Measurements from ENCODE around the gene TRPV3.
"Not testable (repeated sequence)": the region's sequence is repeated elsewhere in the genome, so short reads cannot be mapped to it uniquely, and the experiment has no call there.

The TRPV3 gene

GRCh38 chr17:3557768-3558583 lies at the start of gene TRPV3:
TRPV3 (minus strand) TSS chr17:3557812; CDS start chr17:3554850, 2,962 bp downstream.
- peak; percentile 81 for DNase-seq

- no peak for DNase-seq
Observed at GRCh38 chr17:3603870-3604259, 46.3 kb upstream of the TRPV3 start.

DNA sequence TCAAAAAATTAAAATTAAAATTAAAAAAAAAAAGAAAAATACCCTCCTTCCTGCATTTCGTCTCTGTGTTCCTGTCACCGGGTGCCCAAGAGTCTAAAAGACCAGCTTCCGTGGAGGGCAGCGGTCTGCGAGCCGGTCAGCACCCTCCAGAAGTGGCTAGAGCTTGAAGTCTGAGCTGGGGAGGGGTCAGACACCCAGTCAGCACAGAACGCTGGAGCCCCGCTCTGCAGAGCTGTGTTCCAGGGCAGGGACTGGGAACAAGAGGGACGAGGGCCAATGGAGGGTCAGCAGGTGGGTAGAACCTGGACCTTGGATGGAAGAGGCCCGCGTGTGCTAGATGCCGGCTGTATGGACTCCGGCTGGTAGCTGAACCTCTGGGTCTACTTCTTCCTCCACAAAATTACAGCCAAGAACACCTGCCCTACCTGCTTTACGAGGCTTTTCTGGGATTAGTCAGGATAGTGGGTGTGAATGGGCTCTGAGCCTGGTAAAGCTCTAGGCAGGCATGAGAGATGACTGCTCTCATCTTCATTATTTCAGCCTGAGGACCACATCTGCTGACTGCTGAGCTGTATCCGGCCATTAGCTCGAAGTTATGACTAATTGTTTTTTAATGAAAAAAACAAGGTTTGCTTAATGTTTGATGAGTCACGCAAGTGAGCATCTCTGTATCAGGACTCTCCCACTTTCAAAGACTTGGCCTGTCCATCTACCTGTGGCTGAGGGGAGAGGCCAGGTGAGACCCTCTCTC lies 45.7 kb upstream of the TRPV3 start:
- DNase-seq: no peak

DNA sequence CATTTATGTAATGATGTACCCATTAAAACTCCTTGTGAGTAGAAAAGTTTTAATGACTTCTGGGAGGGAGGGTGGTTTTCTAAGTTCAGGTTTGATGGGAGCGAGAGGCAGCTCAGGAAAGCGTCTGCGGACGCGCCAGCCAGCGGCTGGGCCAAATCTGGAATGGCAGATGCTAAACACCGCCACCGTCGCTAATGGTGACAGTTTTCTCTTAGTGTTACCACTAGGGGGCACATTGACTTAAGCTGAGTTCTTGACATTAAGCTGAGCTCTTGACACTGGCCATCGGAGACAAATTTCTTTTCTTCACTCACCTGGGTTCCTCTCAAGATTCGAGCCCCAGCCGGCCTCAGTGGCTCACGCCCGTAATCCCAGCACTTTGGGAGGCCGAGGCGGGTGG lies 44.9 kb upstream of the TRPV3 start:
- no peak for DNase-seq

DNA sequence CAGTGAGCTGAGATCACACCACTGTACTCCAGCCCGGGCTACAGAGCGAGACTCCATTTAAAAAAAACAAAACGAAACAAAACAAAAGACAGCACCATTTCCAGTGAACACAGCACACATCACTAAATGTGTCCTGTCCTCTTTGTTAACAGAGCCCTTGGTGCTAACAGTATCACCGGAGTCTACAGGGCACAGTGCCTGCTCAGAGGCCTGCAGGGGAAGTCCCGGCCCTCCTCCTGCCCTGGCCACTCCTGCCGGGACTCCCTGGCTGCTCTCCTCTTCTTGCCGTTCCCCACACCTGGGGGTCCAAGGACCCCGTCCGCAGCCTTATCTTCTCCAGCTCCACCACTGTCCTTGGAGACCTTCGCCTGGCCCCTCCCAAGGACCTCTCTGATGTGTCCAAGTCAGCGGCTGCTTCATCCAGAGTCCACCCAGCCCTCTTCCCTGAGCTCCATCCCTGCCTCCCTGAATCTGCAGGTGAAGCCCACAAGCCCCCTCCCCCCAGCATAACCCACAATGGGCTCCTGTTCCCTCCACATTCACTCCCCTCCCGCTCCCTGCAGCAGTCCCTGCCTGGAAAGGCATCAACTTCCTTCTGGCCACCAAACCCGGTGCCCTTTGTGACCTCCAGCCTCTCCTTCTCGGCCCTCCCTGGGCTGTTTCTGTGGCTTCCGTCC lies 43.1 kb upstream of the TRPV3 start:
- DNase-seq: no peak

DNA sequence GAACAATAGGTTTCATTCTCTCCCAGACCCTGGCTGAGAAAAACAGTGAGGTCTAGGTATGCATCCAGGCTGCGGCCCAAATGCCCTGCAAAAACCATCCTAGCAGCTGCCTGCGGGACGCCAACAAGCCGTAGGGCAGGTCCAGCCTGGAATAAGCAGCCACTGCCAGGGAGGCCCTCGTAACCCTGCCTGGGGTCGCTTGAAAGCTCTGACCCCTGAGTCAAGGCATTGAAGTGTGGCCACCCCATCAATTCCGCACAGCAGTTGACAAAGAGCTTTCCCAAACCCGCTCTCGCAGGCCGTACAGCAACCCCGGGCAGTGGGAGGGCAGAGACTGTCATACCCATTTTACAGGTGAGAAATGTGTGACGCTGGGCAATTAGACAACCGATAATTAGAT lies 40.5 kb upstream of the TRPV3 start:
- DNase-seq: no peak

DNA sequence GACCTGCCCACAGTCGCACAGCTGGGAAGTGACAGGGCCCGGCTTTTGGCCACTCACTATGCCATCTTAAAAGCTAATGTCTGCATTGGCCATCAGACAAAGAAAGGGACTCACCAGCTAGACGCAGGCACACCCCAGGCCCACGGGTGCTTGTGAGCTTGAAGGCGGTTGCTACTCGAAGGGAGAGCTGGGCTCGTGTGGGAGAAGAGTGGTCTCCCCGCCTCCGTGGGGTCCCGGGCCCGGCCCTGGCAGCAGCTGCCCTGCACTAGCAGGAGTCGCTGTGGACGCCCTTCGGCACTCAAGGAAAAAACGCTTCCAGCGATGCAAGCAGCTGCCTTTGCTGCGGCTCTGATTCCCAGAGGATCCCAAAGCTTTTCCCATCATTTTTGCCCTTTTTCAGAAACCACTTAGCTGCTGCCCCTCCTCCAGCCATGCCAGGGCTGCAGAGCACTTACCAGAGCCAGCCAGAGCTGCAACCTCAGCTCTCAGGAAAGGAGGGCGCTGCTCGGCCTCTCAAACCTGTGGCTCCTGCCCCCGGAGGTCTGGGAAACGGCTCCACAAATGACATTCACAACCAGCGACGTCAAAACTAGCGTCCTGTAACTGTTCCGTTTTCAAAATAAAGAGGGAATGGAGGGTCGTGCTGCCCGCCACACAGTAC lies 39.3 kb upstream of the TRPV3 start:
- no peak for DNase-seq

DNA sequence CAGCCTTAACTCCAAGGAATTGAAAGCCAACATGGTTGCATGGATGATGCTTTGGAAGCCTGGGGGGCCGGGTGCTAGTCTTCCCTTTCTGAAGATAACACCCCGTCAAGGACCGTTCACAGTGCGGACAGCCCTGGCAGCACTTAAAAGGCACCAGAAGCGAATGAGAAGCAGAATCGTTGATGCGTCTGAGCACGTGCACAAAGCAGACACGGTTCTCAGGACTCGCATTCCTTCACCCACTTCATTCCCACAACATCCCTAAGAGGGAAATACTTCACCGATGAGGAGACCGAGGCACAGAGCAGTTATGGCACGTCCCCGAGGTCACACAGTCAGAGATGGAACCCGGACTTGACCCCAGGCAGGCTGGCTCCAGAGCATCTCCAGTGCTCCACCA lies 37.4 kb upstream of the TRPV3 start:
- DNase-seq: no peak

DNA sequence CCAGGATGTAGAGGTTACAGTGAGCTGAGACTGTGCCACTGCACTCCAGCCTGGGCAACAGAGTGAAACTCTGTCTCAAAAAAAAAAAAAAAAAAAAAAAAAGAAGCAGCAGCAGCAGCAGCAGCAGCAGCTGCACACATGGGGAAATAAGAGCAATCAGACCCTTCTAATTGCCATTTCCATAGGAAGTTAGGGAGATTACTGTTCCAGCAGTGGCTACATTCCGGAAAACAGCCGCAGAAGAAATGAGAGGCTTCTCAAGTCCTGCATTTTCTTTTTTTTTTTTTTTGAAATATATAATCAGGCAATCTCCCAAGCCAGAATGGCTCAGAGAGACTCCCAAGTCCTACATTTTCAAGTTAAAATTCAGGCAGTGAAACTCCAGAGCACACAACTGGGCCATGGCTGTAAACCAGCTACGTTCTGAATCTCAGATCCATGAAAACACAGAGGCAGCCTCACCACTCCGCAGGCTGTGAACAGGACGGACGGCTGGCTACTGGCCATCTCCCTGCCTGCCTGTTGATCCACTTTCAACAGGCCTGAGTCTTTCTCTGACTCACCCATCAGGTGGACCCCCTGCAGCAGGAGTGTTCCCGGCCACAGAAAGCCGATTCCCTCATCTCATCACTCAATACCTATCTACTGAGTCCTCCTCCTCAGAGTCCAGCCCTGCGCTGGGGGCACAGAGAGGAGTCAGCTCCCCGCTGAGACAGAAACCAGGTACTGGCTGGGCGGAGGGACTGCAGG lies 36.6 kb upstream of the TRPV3 start:
- DNase-seq: no peak

DNA sequence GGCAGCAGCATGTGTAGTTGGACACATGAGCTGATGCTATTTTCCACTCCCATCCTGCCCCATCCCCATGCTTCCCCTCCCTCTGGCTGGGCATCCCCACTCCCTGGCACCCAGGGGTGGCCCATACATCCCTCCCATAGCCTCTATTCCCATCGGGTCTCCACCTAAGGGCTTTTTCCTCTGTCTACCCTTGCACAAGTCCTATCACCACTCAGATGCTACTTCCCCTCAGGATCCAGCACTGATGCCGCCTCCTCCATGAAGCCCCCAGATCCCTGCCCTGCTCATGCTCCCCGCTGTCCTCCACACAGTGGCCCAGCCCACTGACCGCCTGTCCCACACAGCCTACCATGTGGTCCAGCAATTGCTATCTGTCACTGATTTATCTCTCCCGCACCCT lies 35.8 kb upstream of the TRPV3 start:
- no peak for DNase-seq

DNA sequence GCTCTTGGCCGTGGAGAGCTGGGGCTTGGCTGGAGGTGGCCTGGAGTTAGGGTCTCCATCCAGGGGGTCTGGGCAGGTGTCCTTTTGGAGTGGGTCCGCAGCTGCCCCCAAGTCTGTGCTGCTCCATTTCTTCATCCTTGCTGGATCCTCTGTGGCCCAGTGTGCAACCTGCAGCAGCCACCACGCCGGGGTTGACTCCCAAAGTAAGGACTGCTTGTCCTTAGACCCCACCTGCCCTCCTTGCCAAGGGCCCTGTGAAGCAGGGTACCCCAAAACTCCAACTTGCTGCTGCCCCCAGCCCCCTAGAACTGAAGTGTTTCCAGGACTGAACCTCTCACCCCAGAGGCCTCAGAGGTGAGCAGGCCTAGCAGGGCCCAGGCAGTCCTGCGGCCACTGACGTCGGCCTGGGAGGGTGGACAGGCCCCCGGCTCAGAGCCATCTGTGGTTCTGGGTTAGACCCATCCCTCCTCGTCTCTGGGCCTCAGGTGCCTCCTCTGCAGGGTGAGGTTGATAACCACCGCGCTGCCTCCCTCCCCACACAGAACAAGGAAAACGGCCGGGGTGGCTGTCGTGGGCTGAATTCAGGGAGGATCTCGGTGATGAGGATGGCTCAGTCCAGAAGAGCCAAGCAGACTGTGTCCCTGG lies 34.7 kb upstream of the TRPV3 start:
- no peak for DNase-seq

DNA sequence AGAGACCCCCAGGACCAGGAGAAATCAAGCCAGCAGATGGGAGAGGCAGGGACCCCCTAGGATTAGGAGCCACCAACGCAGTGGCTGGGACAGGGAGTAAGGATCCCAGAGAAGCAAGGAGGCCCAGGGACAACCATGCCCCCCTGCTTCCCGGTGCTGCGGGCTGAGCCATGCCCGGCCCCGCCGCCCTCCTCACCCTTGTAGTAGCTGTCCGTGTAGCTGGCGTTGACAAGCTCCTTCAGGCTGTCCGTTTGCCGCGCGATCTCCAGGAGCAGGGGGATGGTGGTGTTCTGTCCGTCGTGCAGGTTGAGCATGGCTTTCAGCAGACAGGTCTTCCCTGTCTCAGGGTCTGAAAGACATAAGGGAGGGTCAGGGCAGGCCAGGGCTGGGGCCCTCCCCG lies 33.2 kb upstream of the TRPV3 start:
- no peak for DNase-seq

DNA sequence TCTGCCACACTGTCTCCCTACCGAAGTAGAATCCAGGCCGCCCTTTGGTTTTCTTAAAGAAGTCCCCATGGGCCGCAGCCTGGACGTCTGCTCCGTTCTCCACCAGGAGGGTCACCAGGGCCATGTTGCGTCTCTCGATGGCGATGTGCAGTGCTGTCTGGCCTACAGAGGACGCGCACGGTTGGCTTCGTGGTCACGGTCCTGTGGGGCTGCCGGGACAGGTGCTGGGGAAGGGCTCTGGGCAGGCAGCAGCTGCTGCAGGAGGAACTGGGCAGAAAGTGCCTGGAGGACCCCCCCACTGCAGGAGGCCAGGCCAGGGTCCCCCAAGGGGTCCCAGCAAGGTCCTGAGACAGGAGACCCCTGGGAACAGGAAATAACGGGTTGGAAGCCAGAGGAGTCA lies 32.6 kb upstream of the TRPV3 start:
- no peak for DNase-seq

DNA sequence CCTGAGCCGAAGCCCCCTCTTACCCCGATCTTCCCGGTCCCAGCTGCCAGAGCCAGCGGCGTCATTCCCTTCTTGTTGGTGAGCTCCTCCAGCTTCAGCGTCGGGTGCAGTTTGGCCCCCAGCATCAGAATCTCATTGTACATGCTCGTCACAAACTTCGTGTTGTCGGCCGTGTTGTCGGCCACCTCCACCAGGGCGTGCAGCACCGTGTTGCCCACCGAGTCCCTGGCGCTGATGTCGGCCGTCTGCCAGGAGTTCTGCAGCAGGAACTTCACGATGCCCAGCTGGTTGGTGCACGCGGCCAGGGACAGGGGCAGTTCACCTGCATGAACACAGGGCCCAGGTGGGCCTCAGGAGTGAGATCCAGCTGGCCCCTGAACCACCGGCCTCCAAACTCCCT lies 32.2 kb upstream of the TRPV3 start:
- DNase-seq: no peak

GRCh38 chr17:3585826-3586225 lies 28.2 kb upstream of the TRPV3 start:
- no peak for DNase-seq

- no peak for DNase-seq
Observed at GRCh38 chr17:3583456-3583855, 25.8 kb upstream of the TRPV3 start.

DNA sequence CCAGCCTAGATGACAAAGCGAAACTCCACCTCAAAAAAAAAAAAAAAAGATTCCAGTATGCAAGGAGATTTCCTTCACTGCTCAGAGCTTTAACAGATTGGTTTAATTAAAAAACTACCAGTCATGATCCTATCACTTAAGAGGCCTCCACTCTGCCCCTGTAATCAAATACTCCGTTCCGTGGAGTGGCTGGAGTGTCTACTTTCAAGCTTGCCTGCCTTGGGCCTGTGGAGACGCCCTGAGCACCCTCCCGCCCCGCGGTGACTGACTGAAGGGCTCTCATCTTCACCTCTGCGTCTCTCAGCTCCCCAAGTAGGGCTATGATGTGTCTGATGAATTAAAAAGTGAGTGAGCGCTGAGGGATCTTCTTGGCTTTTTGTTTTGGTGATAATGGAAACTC lies 25.3 kb upstream of the TRPV3 start:
- no peak for DNase-seq

GRCh38 chr17:3578667-3579066 lies 21.1 kb upstream of the TRPV3 start:
- not testable (repeated sequence) for DNase-seq

DNA sequence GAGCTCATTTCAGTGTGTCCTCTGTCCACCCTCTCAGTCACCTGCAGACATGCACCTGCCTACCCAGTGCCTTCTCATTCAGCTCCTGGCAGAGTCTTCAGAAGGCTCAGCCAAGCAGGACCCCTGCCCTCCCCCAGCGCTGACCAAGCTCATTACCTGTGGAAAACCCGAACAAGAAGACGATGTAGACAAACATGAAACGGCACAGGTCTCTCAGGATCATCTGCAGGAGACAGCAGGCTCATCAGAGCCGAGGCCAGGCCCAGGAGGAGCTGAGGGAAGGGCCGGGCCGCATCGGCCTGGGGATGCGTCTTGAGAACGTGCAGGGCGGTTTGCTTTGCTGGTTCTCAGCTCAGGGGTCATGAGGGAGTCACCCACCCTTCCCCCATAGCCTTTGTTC lies 19.4 kb upstream of the TRPV3 start:
- no peak for DNase-seq

- DNase-seq: no peak
Observed at GRCh38 chr17:3575511-3575910, 17.9 kb upstream of the TRPV3 start.

DNA sequence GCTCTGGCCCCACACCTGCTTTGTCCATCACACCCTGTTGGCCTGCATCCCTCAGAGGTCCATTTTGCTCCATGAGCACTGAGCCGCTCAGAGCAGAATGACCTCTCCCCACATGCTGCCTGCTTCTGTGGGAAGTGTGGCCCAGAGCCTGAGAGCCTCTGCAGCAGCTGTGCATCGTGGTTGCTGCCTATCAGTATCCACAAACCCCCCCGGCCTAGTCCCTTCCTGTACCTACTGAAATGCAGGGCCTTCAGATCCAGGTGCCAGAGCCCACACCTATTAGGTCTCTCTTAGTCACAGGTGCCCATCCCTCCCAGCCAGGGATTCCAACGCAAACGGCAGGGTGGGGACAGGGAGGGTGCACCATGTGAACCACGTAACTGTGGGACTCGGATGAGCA lies 16.6 kb upstream of the TRPV3 start:
- DNase-seq: no peak

All from activated CD8-positive, alpha-beta memory T cell treated with anti-CD3 and anti-CD28 coated beads for 24 hours (primary cell).